Measurements from ENCODE around the gene ODC1. TPM values are rescaled to one million over a fixed set of nuclear protein-coding genes. Genes with fewer than 3 reads are reported as not detected.
A peak's percentile ranks its signal among the peaks of the same experiment; 100 is the strongest.

The ODC1 gene
- total and polyA plus RNA-seq, 2 experiments from 2014 or later, result 23.3 to 70.3 TPM

GRCh38 chr2:10404324-10405143 is 43.6 kb downstream of the ODC1 start:
- Histone ChIP-seq H3K27ac (ENCODE audit: low read depth) (no peak overlapping the region), H3K4me1 (ENCODE audit: insufficient read depth) (no peaks in the 10 kb centered on the region; the same call in 1 of the 2 replicates), H2AFZ (no peak overlapping the region), H3K36me3 (ENCODE audit: insufficient read depth) (no peaks in the 10 kb centered on the region), H3F3A (replicated peaks; ENCODE audit: low read depth) (no peaks in the 10 kb centered on the region), H3K4me2 (no peak overlapping the region), H3K79me2 (replicated peaks; ENCODE audit: insufficient read depth) (no peaks in the 10 kb centered on the region), H3K4me3 (no peak overlapping the region), H3K9me2 (ENCODE audit: insufficient read depth) (no peaks in the 10 kb centered on the region), H3K27me3 (ENCODE audit: insufficient read depth) (no peaks in the 10 kb centered on the region), H4K20me1 (replicated peaks; ENCODE audit: insufficient read depth) (no peaks in the 10 kb centered on the region)
- TF ChIP-seq ETS1 (IDR thresholded peaks at IDR 0.05) (no peak), CREB1 (CRISPR knock-in tag; IDR thresholded peaks at IDR 0.05; ENCODE audit: low read depth) (no peak), POLR2AphosphoS5 (IDR thresholded peaks at IDR 0.05; ENCODE audit: low read depth) (no peak), STAT1 (IDR thresholded peaks at IDR 0.05; ENCODE audit: unreplicated experiment) (no peak), EZH2phosphoT487 (IDR thresholded peaks at IDR 0.05; ENCODE audit: unreplicated experiment) (no peak), ZNF331 (CRISPR knock-in tag; IDR thresholded peaks at IDR 0.05; ENCODE audit: low read depth) (no peak), EZH2 (IDR thresholded peaks at IDR 0.05; ENCODE audit: low read depth, unreplicated experiment) (no peak), NANOG (IDR thresholded peaks at IDR 0.05; ENCODE audit: borderline replicate concordance) (no peak), ZNF114 (CRISPR knock-in tag; IDR thresholded peaks at IDR 0.05) (no peak), JUNB (IDR thresholded peaks at IDR 0.05; ENCODE audit: unreplicated experiment) (no peak)
- TF ChIP-seq, protein P1, sequence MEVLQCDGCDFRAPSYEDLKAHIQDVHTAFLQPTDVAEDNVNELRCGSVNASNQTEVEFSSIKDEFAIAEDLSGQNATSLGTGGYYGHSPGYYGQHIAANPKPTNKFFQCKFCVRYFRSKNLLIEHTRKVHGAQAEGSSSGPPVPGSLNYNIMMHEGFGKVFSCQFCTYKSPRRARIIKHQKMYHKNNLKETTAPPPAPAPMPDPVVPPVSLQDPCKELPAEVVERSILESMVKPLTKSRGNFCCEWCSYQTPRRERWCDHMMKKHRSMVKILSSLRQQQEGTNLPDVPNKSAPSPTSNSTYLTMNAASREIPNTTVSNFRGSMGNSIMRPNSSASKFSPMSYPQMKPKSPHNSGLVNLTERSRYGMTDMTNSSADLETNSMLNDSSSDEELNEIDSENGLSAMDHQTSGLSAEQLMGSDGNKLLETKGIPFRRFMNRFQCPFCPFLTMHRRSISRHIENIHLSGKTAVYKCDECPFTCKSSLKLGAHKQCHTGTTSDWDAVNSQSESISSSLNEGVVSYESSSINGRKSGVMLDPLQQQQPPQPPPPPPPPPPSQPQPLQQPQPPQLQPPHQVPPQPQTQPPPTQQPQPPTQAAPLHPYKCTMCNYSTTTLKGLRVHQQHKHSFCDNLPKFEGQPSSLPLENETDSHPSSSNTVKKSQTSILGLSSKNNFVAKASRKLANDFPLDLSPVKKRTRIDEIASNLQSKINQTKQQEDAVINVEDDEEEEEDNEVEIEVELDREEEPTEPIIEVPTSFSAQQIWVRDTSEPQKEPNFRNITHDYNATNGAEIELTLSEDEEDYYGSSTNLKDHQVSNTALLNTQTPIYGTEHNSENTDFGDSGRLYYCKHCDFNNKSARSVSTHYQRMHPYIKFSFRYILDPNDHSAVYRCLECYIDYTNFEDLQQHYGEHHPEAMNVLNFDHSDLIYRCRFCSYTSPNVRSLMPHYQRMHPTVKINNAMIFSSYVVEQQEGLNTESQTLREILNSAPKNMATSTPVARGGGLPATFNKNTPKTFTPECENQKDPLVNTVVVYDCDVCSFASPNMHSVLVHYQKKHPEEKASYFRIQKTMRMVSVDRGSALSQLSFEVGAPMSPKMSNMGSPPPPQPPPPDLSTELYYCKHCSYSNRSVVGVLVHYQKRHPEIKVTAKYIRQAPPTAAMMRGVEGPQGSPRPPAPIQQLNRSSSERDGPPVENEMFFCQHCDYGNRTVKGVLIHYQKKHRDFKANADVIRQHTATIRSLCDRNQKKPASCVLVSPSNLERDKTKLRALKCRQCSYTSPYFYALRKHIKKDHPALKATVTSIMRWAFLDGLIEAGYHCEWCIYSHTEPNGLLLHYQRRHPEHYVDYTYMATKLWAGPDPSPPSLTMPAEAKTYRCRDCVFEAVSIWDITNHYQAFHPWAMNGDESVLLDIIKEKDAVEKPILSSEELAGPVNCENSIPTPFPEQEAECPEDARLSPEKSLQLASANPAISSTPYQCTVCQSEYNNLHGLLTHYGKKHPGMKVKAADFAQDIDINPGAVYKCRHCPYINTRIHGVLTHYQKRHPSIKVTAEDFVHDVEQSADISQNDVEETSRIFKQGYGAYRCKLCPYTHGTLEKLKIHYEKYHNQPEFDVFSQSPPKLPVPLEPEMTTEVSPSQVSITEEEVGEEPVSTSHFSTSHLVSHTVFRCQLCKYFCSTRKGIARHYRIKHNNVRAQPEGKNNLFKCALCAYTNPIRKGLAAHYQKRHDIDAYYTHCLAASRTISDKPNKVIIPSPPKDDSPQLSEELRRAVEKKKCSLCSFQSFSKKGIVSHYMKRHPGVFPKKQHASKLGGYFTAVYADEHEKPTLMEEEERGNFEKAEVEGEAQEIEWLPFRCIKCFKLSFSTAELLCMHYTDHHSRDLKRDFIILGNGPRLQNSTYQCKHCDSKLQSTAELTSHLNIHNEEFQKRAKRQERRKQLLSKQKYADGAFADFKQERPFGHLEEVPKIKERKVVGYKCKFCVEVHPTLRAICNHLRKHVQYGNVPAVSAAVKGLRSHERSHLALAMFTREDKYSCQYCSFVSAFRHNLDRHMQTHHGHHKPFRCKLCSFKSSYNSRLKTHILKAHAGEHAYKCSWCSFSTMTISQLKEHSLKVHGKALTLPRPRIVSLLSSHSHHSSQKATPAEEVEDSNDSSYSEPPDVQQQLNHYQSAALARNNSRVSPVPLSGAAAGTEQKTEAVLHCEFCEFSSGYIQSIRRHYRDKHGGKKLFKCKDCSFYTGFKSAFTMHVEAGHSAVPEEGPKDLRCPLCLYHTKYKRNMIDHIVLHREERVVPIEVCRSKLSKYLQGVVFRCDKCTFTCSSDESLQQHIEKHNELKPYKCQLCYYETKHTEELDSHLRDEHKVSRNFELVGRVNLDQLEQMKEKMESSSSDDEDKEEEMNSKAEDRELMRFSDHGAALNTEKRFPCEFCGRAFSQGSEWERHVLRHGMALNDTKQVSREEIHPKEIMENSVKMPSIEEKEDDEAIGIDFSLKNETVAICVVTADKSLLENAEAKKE (CRISPR knock-in tag; IDR thresholded peaks at IDR 0.05), result no peak
- TF ChIP-seq, protein P2, sequence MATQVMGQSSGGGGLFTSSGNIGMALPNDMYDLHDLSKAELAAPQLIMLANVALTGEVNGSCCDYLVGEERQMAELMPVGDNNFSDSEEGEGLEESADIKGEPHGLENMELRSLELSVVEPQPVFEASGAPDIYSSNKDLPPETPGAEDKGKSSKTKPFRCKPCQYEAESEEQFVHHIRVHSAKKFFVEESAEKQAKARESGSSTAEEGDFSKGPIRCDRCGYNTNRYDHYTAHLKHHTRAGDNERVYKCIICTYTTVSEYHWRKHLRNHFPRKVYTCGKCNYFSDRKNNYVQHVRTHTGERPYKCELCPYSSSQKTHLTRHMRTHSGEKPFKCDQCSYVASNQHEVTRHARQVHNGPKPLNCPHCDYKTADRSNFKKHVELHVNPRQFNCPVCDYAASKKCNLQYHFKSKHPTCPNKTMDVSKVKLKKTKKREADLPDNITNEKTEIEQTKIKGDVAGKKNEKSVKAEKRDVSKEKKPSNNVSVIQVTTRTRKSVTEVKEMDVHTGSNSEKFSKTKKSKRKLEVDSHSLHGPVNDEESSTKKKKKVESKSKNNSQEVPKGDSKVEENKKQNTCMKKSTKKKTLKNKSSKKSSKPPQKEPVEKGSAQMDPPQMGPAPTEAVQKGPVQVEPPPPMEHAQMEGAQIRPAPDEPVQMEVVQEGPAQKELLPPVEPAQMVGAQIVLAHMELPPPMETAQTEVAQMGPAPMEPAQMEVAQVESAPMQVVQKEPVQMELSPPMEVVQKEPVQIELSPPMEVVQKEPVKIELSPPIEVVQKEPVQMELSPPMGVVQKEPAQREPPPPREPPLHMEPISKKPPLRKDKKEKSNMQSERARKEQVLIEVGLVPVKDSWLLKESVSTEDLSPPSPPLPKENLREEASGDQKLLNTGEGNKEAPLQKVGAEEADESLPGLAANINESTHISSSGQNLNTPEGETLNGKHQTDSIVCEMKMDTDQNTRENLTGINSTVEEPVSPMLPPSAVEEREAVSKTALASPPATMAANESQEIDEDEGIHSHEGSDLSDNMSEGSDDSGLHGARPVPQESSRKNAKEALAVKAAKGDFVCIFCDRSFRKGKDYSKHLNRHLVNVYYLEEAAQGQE (IDR thresholded peaks at IDR 0.05; ENCODE audit: unreplicated experiment), result no peak
- TF ChIP-seq, protein P3, sequence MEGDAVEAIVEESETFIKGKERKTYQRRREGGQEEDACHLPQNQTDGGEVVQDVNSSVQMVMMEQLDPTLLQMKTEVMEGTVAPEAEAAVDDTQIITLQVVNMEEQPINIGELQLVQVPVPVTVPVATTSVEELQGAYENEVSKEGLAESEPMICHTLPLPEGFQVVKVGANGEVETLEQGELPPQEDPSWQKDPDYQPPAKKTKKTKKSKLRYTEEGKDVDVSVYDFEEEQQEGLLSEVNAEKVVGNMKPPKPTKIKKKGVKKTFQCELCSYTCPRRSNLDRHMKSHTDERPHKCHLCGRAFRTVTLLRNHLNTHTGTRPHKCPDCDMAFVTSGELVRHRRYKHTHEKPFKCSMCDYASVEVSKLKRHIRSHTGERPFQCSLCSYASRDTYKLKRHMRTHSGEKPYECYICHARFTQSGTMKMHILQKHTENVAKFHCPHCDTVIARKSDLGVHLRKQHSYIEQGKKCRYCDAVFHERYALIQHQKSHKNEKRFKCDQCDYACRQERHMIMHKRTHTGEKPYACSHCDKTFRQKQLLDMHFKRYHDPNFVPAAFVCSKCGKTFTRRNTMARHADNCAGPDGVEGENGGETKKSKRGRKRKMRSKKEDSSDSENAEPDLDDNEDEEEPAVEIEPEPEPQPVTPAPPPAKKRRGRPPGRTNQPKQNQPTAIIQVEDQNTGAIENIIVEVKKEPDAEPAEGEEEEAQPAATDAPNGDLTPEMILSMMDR (conservative IDR thresholded peaks at IDR 0.05; ENCODE audit: low read depth in 2 of 2), result no peak
- Mint-ChIP-seq H3K27me3 (ENCODE audit: insufficient read depth, low read depth, poor library complexity) (peaks cover 12% of the 10 kb centered on the region), H3K36me3 (ENCODE audit: low read depth) (peaks cover 5% of the 10 kb centered on the region; the same call in 2 of the 3 replicates), H3K9me3 (peaks cover 5% of the 10 kb centered on the region; the same call in 2 of the 3 replicates), H3K4me3 (no peak overlapping the region), H3K27ac (no peak overlapping the region; the same call in 1 of the 2 replicates), H3K4me1 (peaks cover 11% of the 10 kb centered on the region)
- peak; percentile 6; the same call in 2 of the 3 replicates for ATAC-seq
- no peak for DNase-seq (ENCODE audit: low spot score)
